Subcutaneous adipose tissue (tissue), 4 donors: ENCODE measurements around the gene C5orf22. TPM values are rescaled to one million over a fixed set of nuclear protein-coding genes. Genes with fewer than 3 reads are reported as not detected.

Source experiments
- total RNA-seq, 4 donors: library from RNA; depleted of rRNA; stranded (reverse); fragments of >200 nt; gene quantifications; one replicate each; pipeline ENCODE4 v1.1.0, GENCODE V29; 2016
- TF ChIP-seq, protein P1 (sequence below): fragments of 450-650 bp; IDR thresholded peaks from one replicate; pipeline ENCODE4 v1.5.1; 2016; ENCODE audit warnings: low read depth, mild to moderate bottlenecking, control low read depth, antibody characterized with exemption, moderate library complexity

C5orf22 gene
- total RNA-seq, result 10 to 100 TPM in 3 of 4 donors, 1 to 10 TPM in 1; 8.5 to 23.1 (median 20.5) TPM

DNA sequence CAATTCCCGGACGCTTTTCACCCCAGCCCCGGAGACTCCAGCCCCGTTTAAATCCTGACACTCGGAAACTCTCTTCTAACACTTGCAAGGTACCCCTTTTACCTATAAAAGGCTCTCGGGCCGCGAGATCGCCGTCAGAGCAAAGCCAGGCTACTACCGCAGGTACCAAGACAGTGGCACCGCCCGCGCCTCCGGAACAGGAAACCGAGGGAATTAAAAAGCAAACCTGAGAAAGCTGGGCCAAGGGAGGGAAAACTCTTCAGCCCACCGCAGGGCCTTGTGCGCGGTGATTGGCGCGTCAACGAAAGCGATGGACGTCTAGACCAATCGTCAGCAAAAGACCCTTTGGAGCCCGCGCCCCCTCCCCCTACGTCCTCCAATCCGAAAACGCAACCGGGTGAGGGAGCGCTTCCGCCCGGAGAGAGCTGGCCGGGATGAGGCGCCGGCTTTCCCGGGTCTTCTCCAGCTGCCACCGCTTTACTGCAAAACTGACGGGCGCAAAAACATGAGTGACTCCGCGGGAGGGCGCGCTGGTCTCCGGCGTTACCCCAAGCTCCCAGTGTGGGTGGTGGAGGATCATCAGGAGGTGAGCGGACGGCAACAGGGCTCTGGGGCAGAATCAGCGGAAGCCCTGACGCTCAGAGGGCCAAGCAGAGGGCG, at the start of gene C5orf22, which contains the start of gene DROSHA:
Gene C5orf22, plus strand, starts transcription at position 414 of the 660 bp plus-strand sequence. Its CDS starts 92 bp downstream, at position 506.
Gene DROSHA, minus strand, starts transcription at position 206 of the 660 bp plus-strand sequence. CDS start 3,034 bp downstream, outside the sequence.
- TF ChIP-seq, protein P1, sequence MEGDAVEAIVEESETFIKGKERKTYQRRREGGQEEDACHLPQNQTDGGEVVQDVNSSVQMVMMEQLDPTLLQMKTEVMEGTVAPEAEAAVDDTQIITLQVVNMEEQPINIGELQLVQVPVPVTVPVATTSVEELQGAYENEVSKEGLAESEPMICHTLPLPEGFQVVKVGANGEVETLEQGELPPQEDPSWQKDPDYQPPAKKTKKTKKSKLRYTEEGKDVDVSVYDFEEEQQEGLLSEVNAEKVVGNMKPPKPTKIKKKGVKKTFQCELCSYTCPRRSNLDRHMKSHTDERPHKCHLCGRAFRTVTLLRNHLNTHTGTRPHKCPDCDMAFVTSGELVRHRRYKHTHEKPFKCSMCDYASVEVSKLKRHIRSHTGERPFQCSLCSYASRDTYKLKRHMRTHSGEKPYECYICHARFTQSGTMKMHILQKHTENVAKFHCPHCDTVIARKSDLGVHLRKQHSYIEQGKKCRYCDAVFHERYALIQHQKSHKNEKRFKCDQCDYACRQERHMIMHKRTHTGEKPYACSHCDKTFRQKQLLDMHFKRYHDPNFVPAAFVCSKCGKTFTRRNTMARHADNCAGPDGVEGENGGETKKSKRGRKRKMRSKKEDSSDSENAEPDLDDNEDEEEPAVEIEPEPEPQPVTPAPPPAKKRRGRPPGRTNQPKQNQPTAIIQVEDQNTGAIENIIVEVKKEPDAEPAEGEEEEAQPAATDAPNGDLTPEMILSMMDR, result no peak

DNA sequence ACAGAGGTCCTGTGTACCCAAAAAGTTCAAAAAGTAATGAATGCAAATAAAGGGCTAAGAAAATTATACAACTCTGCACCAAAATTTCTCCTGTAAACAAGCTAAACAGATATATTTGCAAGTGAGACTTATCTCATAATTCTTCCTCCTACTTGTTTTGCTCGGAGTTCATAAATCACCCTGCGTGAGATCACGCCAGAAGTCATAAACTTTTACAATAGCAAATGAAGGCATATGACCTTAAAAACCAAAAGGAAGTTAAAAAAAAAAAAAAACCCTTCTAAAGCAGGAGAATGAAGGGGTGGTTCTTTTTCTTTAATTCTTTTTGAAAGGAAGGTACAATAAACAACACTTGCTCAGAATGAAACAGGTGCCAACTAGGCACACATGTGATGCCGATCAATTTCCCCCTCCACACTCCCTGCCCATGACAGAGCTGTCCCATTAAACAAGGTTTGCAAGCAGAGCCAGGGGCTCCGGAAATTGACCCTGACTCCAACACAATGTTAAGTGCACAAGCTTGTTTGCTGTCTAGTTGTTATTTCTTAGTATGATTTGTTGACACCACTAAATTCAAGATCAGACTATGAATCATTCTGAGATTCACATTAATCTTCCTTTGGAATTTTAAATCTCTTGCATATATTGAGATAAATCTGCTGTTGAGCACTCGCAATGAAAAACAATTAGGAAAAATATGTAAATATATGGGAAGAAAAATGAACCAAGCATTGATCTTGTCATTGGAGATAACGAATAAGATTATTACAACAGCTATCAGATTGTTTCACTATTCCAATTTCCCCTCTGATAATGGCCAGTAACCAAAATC, 46.5 kb upstream of the C5orf22 start:
- TF ChIP-seq, protein P1, result no peak

DNA sequence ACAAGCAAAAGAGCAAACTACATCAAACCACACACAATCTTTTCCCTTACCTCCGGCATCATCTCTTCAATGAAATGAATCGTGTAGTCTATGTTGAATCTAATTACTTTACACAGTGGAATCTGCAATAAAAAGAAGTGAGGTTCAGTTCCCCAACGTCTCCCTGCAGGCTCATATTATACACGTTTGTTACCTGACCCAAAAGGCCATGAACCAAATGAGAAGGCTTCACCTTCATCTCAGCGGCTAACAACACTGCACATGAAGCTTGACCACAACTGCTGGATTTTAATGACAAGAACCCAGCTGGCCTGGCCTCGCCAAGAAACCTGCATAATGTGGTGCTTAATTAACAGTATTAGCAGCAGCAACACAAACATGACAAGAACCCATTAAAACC, 45.7 kb upstream of the C5orf22 start:
- TF ChIP-seq, protein P1, result no peak

DNA sequence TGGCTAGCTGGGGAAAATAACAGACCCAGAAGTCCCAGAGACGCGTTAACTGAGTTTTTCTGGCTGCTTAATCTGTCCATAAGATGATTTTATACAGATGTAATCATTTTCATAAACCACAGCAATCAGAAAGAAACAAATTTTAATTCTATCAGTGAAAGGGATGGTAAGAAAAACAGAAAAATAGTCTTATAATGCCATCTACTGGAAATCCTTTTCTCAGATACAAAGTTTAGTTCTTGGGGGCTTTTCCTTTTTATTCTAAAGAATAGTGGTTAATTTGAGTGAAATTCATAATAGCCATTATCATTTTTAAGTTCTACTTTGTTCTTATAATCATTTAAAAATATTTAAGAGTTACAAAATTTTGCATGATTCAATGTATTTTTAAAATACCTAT, 44.6 kb upstream of the C5orf22 start:
- TF ChIP-seq, protein P1, result no peak

DNA sequence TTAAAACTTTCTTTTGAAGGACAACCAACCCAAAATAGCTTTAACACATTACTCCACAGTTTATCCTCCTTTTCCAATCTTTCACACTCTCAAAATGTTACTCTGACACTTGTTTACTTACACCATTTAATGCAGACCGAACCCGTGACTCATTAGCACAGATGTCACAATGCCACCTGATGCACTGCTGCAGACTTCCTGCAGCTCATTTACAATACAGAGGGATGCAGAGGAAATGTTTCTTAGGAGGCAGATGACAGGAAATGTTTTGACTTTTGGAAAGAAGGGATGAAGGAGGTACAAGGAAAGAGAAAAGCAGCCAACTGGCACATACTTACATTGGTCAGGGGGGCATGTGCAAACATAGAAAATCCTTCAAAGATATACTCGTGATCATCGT, 39.2 kb upstream of the C5orf22 start:
- TF ChIP-seq, protein P1, result no peak

DNA sequence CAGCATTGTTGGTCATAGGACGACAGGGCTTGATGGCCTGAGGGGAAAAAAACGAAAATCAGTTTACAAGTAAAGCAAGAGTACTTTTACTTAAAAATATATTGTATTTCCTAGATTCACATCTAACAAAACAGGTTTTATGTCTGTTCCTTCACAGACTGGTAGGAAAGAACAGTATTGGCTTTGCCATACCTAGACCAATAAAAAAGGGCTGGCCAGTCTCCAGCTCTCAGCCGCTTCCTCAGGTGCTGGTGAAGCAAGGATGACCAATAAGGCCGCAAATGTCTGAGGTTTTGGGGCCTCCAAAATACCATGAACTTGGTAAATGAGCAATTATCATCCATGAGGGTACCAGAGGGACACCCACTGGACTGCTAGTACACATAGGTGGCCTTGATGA, 36.8 kb upstream of the C5orf22 start:
- TF ChIP-seq, protein P1, result no peak

DNA sequence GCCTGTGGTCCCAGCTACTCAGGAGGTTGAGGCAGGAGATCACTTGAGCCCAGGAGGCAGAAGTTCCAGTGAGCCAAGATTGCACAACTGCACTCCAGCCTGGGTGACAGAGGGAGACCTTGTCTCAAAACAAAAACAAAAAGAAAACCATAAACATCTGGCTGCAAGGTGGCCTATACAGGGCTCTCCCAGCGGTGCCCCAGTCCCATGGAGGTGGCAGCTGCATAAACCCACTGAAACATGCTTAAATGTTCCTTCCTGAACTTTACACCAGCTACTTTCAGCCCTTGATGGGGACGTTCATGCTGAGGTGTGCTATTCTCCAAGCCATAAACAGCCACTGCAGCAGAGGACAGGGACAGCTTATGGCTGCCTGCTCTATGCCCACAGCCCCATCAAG, 35.8 kb upstream of the C5orf22 start:
- TF ChIP-seq, protein P1, result no peak
